SK-N-SH treated with all-trans-retinoic acid at 6 μM for 48 hours (cell line): Measurements from ENCODE around the gene RPL27A.

Experiments
- ATAC-seq: fragments of 200-7000 bp; cut with Tn5 transposase; 3 replicates; pipeline ENCODE4 v1.9.1; 2020; ENCODE audit warnings: mild to moderate bottlenecking, moderate library complexity
- BACH2 ChIP-seq: fragments of 250-450 bp; sonication (Bioruptor Pico); IDR thresholded peaks from 2 replicates; pipeline ENCODE4 v1.9.0; 2021; ENCODE audit warnings: mild to moderate bottlenecking, borderline replicate concordance
- CREB5 ChIP-seq: fragments of 250-450 bp; sonication (Bioruptor Pico); IDR thresholded peaks from 2 replicates; pipeline ENCODE4 v1.5.1; 2020; ENCODE audit warnings: low read depth, mild to moderate bottlenecking, moderate library complexity
- CSDC2 ChIP-seq: fragments of 250-450 bp; sonication (Bioruptor Pico); IDR thresholded peaks from 2 replicates; pipeline ENCODE4 v1.5.0; 2020; ENCODE audit warnings: mild to moderate bottlenecking, moderate library complexity
- CSRNP3 ChIP-seq: fragments of 250-450 bp; sonication (Bioruptor Pico); IDR thresholded peaks from 2 replicates; pipeline ENCODE4 v1.5.1; 2021; ENCODE audit warnings: mild to moderate bottlenecking, moderate library complexity
- ESRRG ChIP-seq: fragments of 250-450 bp; sonication (Bioruptor Pico); IDR thresholded peaks from 2 replicates; pipeline ENCODE4 v1.6.1; 2021; ENCODE audit warnings: mild to moderate bottlenecking
- GLIS3 ChIP-seq: fragments of 250-450 bp; sonication (Bioruptor Pico); IDR thresholded peaks from 2 replicates; pipeline ENCODE4 v1.5.0; 2020; ENCODE audit warnings: mild to moderate bottlenecking, moderate library complexity
- ISL1 ChIP-seq: fragments of 250-450 bp; sonication (Bioruptor Pico); IDR thresholded peaks from 2 replicates; pipeline ENCODE4 v2.1.2; 2022; ENCODE audit warnings: mild to moderate bottlenecking, moderate library complexity
- OSR1 ChIP-seq: fragments of 250-450 bp; sonication (Bioruptor Pico); IDR thresholded peaks from 2 replicates; pipeline ENCODE4 v1.8.0; 2022; ENCODE audit warnings: moderate library complexity, mild to moderate bottlenecking, inconsistent platforms
- PPARA ChIP-seq: fragments of 250-450 bp; sonication (Bioruptor Pico); IDR thresholded peaks from 2 replicates; pipeline ENCODE4 v1.5.0; 2020; ENCODE audit warnings: mild to moderate bottlenecking, borderline replicate concordance
- RARB ChIP-seq: fragments of 250-450 bp; sonication (Bioruptor Pico); IDR thresholded peaks from 2 replicates; pipeline ENCODE4 v1.8.0; 2021; ENCODE audit warnings: mild to moderate bottlenecking, moderate library complexity
- SNAI2 ChIP-seq: fragments of 250-450 bp; sonication (Bioruptor Pico); IDR thresholded peaks from 2 replicates; pipeline ENCODE4 v1.5.0; 2020; ENCODE audit warnings: mild to moderate bottlenecking, moderate library complexity
- TCF4 ChIP-seq: fragments of 250-450 bp; sonication (Bioruptor Pico); IDR thresholded peaks from 2 replicates; pipeline ENCODE4 v1.8.0; 2021; ENCODE audit warnings: mild to moderate bottlenecking, moderate library complexity, borderline replicate concordance
- ZFP3 ChIP-seq: fragments of 250-450 bp; sonication (Bioruptor Pico); IDR thresholded peaks from 2 replicates; pipeline ENCODE4 v1.5.0; 2020; ENCODE audit warnings: mild to moderate bottlenecking, moderate library complexity
- ZFP30 ChIP-seq: fragments of 450-650 bp; formaldehyde crosslinking; IDR thresholded peaks from 2 replicates; pipeline ENCODE4 v1.5.0; 2022; ENCODE audit warnings: mild to moderate bottlenecking, moderate library complexity
- ZNF565 ChIP-seq: fragments of 450-650 bp; formaldehyde crosslinking; conservative IDR thresholded peaks from 2 replicates; pipeline ENCODE4 v1.5.0; 2020; ENCODE audit warnings: low read depth, mild to moderate bottlenecking, moderate library complexity
- ZNF70 ChIP-seq: fragments of 450-650 bp; formaldehyde crosslinking; IDR thresholded peaks from 2 replicates; pipeline ENCODE4 v1.5.0; 2020; ENCODE audit warnings: mild to moderate bottlenecking, moderate library complexity
- ZNF8 ChIP-seq: fragments of 450-650 bp; formaldehyde crosslinking; IDR thresholded peaks from 2 replicates; pipeline ENCODE4 v1.5.0; 2020; ENCODE audit warnings: mild to moderate bottlenecking, moderate library complexity
- TF ChIP-seq, protein P1 (sequence below): fragments of 250-450 bp; sonication (Bioruptor Pico); IDR thresholded peaks from 2 replicates; pipeline ENCODE4 v1.8.0; 2021; ENCODE audit warnings: low read depth, mild to moderate bottlenecking, moderate library complexity, borderline replicate concordance
- TF ChIP-seq, protein P2 (sequence below): fragments of 250-450 bp; sonication (Bioruptor Pico); IDR thresholded peaks from 2 replicates; pipeline ENCODE4 v1.5.0; 2020; ENCODE audit warnings: mild to moderate bottlenecking, moderate library complexity

Gene RPL27A

GRCh38 chr11:8689726-8690255 lies 7.2 kb downstream of the RPL27A start:
- TF ChIP-seq ZNF70 (no peak), ISL1 (CRISPR knock-in tag) (no peak), ZFP3 (no peak), OSR1 (CRISPR knock-in tag) (no peak), CSRNP3 (no peak), RARB (CRISPR knock-in tag) (no peak), CSDC2 (no peak), PPARA (CRISPR knock-in tag) (no peak), ZFP30 (no peak)
- TF ChIP-seq, protein P1, sequence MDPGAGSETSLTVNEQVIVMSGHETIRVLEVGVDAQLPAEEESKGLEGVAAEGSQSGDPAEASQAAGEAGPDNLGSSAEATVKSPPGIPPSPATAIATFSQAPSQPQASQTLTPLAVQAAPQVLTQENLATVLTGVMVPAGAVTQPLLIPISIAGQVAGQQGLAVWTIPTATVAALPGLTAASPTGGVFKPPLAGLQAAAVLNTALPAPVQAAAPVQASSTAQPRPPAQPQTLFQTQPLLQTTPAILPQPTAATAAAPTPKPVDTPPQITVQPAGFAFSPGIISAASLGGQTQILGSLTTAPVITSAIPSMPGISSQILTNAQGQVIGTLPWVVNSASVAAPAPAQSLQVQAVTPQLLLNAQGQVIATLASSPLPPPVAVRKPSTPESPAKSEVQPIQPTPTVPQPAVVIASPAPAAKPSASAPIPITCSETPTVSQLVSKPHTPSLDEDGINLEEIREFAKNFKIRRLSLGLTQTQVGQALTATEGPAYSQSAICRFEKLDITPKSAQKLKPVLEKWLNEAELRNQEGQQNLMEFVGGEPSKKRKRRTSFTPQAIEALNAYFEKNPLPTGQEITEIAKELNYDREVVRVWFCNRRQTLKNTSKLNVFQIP, result no peak
- ATAC-seq, result no peak

DNA sequence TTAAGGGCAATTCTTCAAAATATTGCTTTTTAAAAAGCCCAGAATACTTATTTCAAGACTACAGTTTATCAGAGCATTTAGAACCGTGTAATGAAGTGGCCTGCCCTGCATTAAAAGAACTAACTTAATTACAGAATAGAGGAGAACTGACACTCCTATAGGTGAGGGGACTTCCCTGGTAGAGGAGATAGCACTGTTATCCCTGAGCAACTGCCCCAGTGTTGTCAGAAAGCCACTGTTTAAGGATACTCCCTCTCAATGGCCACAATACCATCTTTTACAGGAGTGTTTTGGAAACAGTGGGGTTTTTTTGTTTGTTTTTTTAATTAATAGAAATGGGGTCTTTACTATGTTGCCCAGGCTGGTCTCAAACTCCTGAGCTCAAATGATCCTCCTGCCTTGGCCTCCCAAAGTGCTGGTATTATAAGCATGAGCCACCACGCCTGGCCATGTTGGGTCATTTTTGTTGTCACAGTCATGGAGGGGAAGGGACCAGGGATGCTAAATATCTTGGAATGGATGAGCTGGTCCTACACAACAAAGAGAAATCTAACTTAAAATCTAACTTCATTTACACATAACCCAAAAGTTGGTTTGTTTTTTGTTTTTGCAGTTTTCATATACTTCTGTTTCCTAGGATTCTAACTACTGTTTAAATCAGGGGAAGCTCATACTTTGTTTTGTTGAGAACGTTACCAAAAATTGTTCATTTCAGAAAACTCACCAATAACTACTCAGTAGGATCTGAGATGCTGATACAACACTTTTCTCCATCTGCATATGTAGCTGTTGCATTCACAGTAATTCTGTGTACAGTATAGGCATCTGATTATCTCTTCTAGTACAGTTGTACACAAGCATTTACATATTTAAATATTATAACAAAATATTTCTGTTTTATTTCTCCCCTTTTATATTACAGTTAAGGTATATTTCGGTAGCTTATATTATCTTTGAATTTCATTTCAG lies 8.1 kb downstream of the RPL27A start:
- no peak for TF ChIP-seq ZNF8 (CRISPR knock-in tag)
- TF ChIP-seq RARB (CRISPR knock-in tag), result no peak
- TF ChIP-seq ISL1 (CRISPR knock-in tag), result no peak
- TF ChIP-seq, all 23 proteins: peak for 0
- ATAC-seq, result no peak

DNA sequence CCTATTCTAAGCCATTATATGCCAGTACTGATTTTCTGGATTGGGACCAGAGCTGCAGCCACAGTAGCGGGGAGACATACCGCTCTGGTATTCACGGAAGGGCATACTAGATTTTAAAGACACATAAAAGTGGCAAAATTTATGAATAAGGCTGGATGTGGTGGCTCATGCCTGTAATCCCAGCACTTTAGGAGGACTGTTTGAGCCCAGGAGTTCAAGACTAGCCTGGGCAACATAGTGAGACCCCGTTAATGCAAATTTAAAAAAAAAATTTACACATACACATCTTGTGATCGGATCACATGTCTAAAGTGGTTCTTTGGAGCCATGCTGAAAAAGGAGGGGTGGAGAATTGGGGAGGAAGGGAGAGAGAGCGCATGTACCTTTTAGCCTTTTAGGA lies 9.0 kb downstream of the RPL27A start:
- no peak for ATAC-seq
- TF ChIP-seq SNAI2 (CRISPR knock-in tag) (no peak), GLIS3 (no peak), BACH2 (CRISPR knock-in tag) (no peak), RARB (CRISPR knock-in tag) (no peak), CREB5 (CRISPR knock-in tag) (no peak), TCF4 (CRISPR knock-in tag) (no peak)
- TF ChIP-seq, protein P2, sequence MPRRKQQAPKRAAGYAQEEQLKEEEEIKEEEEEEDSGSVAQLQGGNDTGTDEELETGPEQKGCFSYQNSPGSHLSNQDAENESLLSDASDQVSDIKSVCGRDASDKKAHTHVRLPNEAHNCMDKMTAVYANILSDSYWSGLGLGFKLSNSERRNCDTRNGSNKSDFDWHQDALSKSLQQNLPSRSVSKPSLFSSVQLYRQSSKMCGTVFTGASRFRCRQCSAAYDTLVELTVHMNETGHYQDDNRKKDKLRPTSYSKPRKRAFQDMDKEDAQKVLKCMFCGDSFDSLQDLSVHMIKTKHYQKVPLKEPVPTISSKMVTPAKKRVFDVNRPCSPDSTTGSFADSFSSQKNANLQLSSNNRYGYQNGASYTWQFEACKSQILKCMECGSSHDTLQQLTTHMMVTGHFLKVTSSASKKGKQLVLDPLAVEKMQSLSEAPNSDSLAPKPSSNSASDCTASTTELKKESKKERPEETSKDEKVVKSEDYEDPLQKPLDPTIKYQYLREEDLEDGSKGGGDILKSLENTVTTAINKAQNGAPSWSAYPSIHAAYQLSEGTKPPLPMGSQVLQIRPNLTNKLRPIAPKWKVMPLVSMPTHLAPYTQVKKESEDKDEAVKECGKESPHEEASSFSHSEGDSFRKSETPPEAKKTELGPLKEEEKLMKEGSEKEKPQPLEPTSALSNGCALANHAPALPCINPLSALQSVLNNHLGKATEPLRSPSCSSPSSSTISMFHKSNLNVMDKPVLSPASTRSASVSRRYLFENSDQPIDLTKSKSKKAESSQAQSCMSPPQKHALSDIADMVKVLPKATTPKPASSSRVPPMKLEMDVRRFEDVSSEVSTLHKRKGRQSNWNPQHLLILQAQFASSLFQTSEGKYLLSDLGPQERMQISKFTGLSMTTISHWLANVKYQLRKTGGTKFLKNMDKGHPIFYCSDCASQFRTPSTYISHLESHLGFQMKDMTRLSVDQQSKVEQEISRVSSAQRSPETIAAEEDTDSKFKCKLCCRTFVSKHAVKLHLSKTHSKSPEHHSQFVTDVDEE (CRISPR knock-in tag), result no peak
- TF ChIP-seq, protein P1, result no peak

DNA sequence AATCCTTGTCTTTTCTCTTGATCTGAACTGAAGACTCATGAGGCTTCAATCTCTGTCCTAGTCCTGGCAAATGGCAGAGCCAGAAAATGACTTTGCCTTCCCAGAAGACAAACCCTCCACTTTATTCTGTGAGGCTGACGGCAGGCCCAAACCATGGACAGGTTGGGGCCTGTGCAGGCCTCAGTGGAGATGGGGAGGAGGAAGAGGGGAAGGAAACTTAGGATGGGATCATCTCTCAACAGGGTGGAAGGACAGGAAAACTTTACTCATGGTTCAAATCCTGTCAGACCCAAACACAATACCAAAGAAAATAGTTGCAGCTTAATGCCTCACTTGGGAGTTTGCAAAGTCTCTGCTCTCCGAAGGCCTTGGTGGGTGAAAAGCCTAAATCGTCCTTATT lies 9.8 kb downstream of the RPL27A start:
- TF ChIP-seq BACH2 (CRISPR knock-in tag) (no peak), ISL1 (CRISPR knock-in tag) (no peak), ESRRG (CRISPR knock-in tag) (no peak), PPARA (CRISPR knock-in tag) (no peak), TCF4 (CRISPR knock-in tag) (no peak), CREB5 (CRISPR knock-in tag) (no peak), ZFP30 (no peak), ZNF565 (CRISPR knock-in tag) (no peak), GLIS3 (no peak)
- TF ChIP-seq, protein P1, result no peak
- ATAC-seq, result no peak
